ENCODE measurements around the gene SYTL3. TPM values are rescaled to one million over a fixed set of nuclear protein-coding genes. Genes with fewer than 3 reads are reported as not detected.

The SYTL3 gene
- polyA plus RNA-seq, 1 donor (not counting 4 experiments of a cell fraction or from before 2014, with no cell fraction given), result 1.4 TPM

GRCh38 chr6:158787395-158787794, 137.5 kb downstream of the SYTL3 start:
- no peak for DNase-seq (ENCODE audit: low read depth, low spot score)
- no peak for TF ChIP-seq EZH2 (IDR thresholded peaks at IDR 0.05; ENCODE audit: low read length)
- TF ChIP-seq, protein P1, sequence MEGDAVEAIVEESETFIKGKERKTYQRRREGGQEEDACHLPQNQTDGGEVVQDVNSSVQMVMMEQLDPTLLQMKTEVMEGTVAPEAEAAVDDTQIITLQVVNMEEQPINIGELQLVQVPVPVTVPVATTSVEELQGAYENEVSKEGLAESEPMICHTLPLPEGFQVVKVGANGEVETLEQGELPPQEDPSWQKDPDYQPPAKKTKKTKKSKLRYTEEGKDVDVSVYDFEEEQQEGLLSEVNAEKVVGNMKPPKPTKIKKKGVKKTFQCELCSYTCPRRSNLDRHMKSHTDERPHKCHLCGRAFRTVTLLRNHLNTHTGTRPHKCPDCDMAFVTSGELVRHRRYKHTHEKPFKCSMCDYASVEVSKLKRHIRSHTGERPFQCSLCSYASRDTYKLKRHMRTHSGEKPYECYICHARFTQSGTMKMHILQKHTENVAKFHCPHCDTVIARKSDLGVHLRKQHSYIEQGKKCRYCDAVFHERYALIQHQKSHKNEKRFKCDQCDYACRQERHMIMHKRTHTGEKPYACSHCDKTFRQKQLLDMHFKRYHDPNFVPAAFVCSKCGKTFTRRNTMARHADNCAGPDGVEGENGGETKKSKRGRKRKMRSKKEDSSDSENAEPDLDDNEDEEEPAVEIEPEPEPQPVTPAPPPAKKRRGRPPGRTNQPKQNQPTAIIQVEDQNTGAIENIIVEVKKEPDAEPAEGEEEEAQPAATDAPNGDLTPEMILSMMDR (optimal IDR thresholded peaks at IDR 0.05 in 1 of 3, IDR thresholded peaks at IDR 0.05 in 1 of 3, conservative IDR thresholded peaks at IDR 0.05 in 1 of 3; ENCODE audit: extremely low read depth in 1 of 3, insufficient read depth in 2 of 3, low read length in 3 of 3), result no peak
- FAIRE-seq, result no peak
- Histone ChIP-seq H3K9ac (ENCODE audit: control insufficient read depth, extremely low read depth, insufficient read depth, low read length) (no peak overlapping the region), H4K20me1 (ENCODE audit: control insufficient read depth, extremely low read depth, insufficient read depth, low read length) (no peaks in the 10 kb centered on the region), H3K9me1 (ENCODE audit: control insufficient read depth, extremely low read depth, insufficient read depth, low read length) (peaks cover 8% of the 10 kb centered on the region), H3K79me2 (ENCODE audit: control insufficient read depth, insufficient read depth, low read length) (peaks cover 64% of the 10 kb centered on the region), H3K4me2 (ENCODE audit: control insufficient read depth, extremely low read depth, insufficient read depth, low read depth, low read length) (peak overlapping the region; percentile 47), H3K9me3 (ENCODE audit: control insufficient read depth, low read depth, low read length) (no peaks in the 10 kb centered on the region), H3K4me3 (ENCODE audit: control insufficient read depth in 2 of 3, extremely low read depth in 1 of 3, insufficient read depth in 2 of 3, low read depth in 1 of 3, low read length in 3 of 3) (no peak overlapping the region), H3K36me3 (ENCODE audit: control insufficient read depth in 2 of 2, extremely low read depth in 1 of 2, insufficient read depth in 2 of 2, low read length in 2 of 2) (peaks cover 40 to 52% of the 10 kb centered on the region in 2 experiments), H3K27ac (ENCODE audit: control insufficient read depth, insufficient read depth, low read length) (peak overlapping the region; percentile 63), H3K4me1 (ENCODE audit: control insufficient read depth, extremely low read depth, insufficient read depth, low read length) (peaks cover 73% of the 10 kb centered on the region), H3K27me3 (ENCODE audit: control insufficient read depth, extremely low read depth, insufficient read depth, low read length) (no peaks in the 10 kb centered on the region), H2AFZ (ENCODE audit: control insufficient read depth, low read length) (no peak overlapping the region)
- dilution Hi-C loops (cut with MboI; ENCODE audit: extremely low pct_ligation_motif_present, low sequenced_read_pairs), result no loop called here

- DNase-seq (ENCODE audit: low read depth, low spot score), result no peak
- no peak for TF ChIP-seq EZH2 (IDR thresholded peaks at IDR 0.05; ENCODE audit: low read length)
- TF ChIP-seq, protein P1 (optimal IDR thresholded peaks at IDR 0.05 in 1 of 3, IDR thresholded peaks at IDR 0.05 in 1 of 3, conservative IDR thresholded peaks at IDR 0.05 in 1 of 3; ENCODE audit: extremely low read depth in 1 of 3, insufficient read depth in 2 of 3, low read length in 3 of 3), result no peak
- H3K4me3 ChIP-seq (ENCODE audit: control insufficient read depth in 2 of 3, extremely low read depth in 1 of 3, insufficient read depth in 2 of 3, low read depth in 1 of 3, low read length in 3 of 3), result no peak overlapping the region
- peaks cover 66% of the 10 kb centered on the region for H3K4me1 ChIP-seq (ENCODE audit: control insufficient read depth, extremely low read depth, insufficient read depth, low read length)
- no peaks in the 10 kb centered on the region for H3K27me3 ChIP-seq (ENCODE audit: control insufficient read depth, extremely low read depth, insufficient read depth, low read length)
- H3K4me2 ChIP-seq (ENCODE audit: control insufficient read depth, extremely low read depth, insufficient read depth, low read depth, low read length), result no peak overlapping the region
- dilution Hi-C loops (cut with MboI; ENCODE audit: extremely low pct_ligation_motif_present, low sequenced_read_pairs), result no loop called here
- H3K36me3 ChIP-seq (ENCODE audit: control insufficient read depth in 2 of 2, extremely low read depth in 1 of 2, insufficient read depth in 2 of 2, low read length in 2 of 2), result peaks cover 25 to 39% of the 10 kb centered on the region in 2 experiments
- peaks cover 16% of the 10 kb centered on the region for H4K20me1 ChIP-seq (ENCODE audit: control insufficient read depth, extremely low read depth, insufficient read depth, low read length)
- H3K9me1 ChIP-seq (ENCODE audit: control insufficient read depth, extremely low read depth, insufficient read depth, low read length), result peaks cover 12% of the 10 kb centered on the region
- H3K79me2 ChIP-seq (ENCODE audit: control insufficient read depth, insufficient read depth, low read length), result peaks cover 69% of the 10 kb centered on the region
- no peak overlapping the region for H3K9ac ChIP-seq (ENCODE audit: control insufficient read depth, extremely low read depth, insufficient read depth, low read length)
- no peak overlapping the region for H3K27ac ChIP-seq (ENCODE audit: control insufficient read depth, insufficient read depth, low read length)
- FAIRE-seq, result no peak
- no peak overlapping the region for H2AFZ ChIP-seq (ENCODE audit: control insufficient read depth, low read length)
- no peaks in the 10 kb centered on the region for H3K9me3 ChIP-seq (ENCODE audit: control insufficient read depth, low read depth, low read length)
These were observed 139.5 kb downstream of the SYTL3 start for GRCh38 chr6:158789115-158789917.

Measured in keratinocyte (primary cell).